CD14-positive monocyte (primary cell): Measurements from ENCODE around the gene DES. TPM values are rescaled to one million over a fixed set of nuclear protein-coding genes. Genes with fewer than 3 reads are reported as not detected.
A peak's percentile ranks its signal among the peaks of the same experiment; 100 is the strongest.

Source experiments
- DNase-seq, 3 donors: peaks; one replicate each; pipeline ENCODE4 v3.0.0-alpha.2; 2011 to 2022
- H2AFZ ChIP-seq: 2 replicates; pipeline ENCODE4 v1.6.0; 2012; ENCODE audit warnings: mild to moderate bottlenecking, low read depth, low read length, inconsistent platforms; ENCODE audit not compliant: insufficient read depth, poor library complexity, severe bottlenecking
- H3K27ac ChIP-seq, 2 donors: 1 replicate in 1 of 2; 2 replicates in 1 of 2; pipeline ENCODE4 v1.5.1; 2012 to 2013; ENCODE audit warnings: low read length in 2 of 2, control low read depth in 1 of 2, inconsistent platforms in 1 of 2, low read depth in 1 of 2, mild to moderate bottlenecking in 1 of 2
- H3K27me3 ChIP-seq, 2 donors: one replicate each; pipeline versions ENCODE4 v1.6.0 to v1.6.1; 2011 to 2013; ENCODE audit warnings: low read length in 2 of 2; ENCODE audit not compliant: control insufficient read depth in 2 of 2, insufficient read depth in 2 of 2
- H3K36me3 ChIP-seq, 2 donors: replicated peaks in 1 of 2; 1 replicate in 1 of 2; 2 replicates in 1 of 2; pipeline versions ENCODE4 v1.5.1 to v1.6.1; 2012 to 2013; ENCODE audit warnings: low read length in 2 of 2, control low read depth in 1 of 2, inconsistent platforms in 1 of 2, mild to moderate bottlenecking in 1 of 2; ENCODE audit not compliant: insufficient read depth in 2 of 2, control insufficient read depth in 1 of 2
- H3K4me1 ChIP-seq, 2 donors: 1 replicate in 1 of 2; 2 replicates in 1 of 2; pipeline versions ENCODE4 v1.5.1 to v1.6.1; 2012 to 2013; ENCODE audit warnings: low read length in 2 of 2, control low read depth in 1 of 2, inconsistent platforms in 1 of 2, mild to moderate bottlenecking in 1 of 2, moderate library complexity in 1 of 2; ENCODE audit not compliant: insufficient read depth in 2 of 2, control insufficient read depth in 1 of 2
- H3K4me2 ChIP-seq: replicated peaks from 2 replicates; pipeline ENCODE3; 2012; ENCODE audit warnings: low read length, moderate library complexity, mild to moderate bottlenecking; ENCODE audit not compliant: poor library complexity, severe bottlenecking; ENCODE audit errors: extremely low read depth
- H3K4me3 ChIP-seq, 3 experiments: fragments of 200-600 bp in 1 of 3; sonication (generic) in 1 of 3; replicated peaks in 1 of 3; 1 replicate in 2 of 3; 2 replicates in 1 of 3; pipeline ENCODE4 v1.5.1; 2011 to 2013; ENCODE audit warnings: low read length in 3 of 3, mild to moderate bottlenecking in 3 of 3, control low read depth in 2 of 3, low read depth in 2 of 3, inconsistent platforms in 1 of 3, moderate library complexity in 1 of 3
- H3K79me2 ChIP-seq: 2 replicates; pipeline ENCODE4 v1.6.0; 2012; ENCODE audit warnings: mild to moderate bottlenecking, control low read depth, inconsistent platforms, low read length, moderate library complexity; ENCODE audit not compliant: insufficient read depth
- H3K9ac ChIP-seq: 2 replicates; pipeline ENCODE4 v1.6.0; 2017; ENCODE audit warnings: low read length, mild to moderate bottlenecking; ENCODE audit not compliant: insufficient read depth, poor library complexity, severe bottlenecking
- H3K9me3 ChIP-seq, 2 donors: replicated peaks in 1 of 2; 1 replicate in 1 of 2; 2 replicates in 1 of 2; pipeline versions ENCODE4 v1.5.1 to v1.6.1; 2012 to 2013; ENCODE audit warnings: low read length in 2 of 2, control low read depth in 1 of 2; ENCODE audit not compliant: control insufficient read depth in 1 of 2, insufficient read depth in 1 of 2
- H4K20me1 ChIP-seq: 2 replicates; pipeline ENCODE4 v1.6.0; 2012; ENCODE audit warnings: mild to moderate bottlenecking, low read length, control low read depth, moderate library complexity; ENCODE audit not compliant: insufficient read depth
- H3K27ac Mint-ChIP-seq, 7 donors: one replicate each; pipeline ENCODE4 v1.8.0; 2020; ENCODE audit warnings: mild to moderate bottlenecking in 7 of 7, mixed read lengths in 7 of 7, moderate library complexity in 6 of 7, inconsistent platforms in 2 of 7
- H3K27me3 Mint-ChIP-seq, 3 donors: one replicate each; pipeline ENCODE4 v1.8.0; 2021 to 2022; ENCODE audit warnings: low read depth in 3 of 3, mild to moderate bottlenecking in 3 of 3, mixed read lengths in 3 of 3, moderate library complexity in 3 of 3, inconsistent platforms in 1 of 3
- H3K36me3 Mint-ChIP-seq, 2 donors: one replicate each; pipeline ENCODE4 v1.8.0; 2020; ENCODE audit warnings: mixed read lengths in 2 of 2, inconsistent platforms in 1 of 2, mild to moderate bottlenecking in 1 of 2
- H3K4me1 Mint-ChIP-seq: one replicate; pipeline ENCODE4 v1.8.0; 2020; ENCODE audit warnings: mild to moderate bottlenecking, mixed read lengths
- H3K4me3 Mint-ChIP-seq, 2 donors: one replicate each; pipeline ENCODE4 v1.8.0; 2020; ENCODE audit warnings: mild to moderate bottlenecking in 2 of 2, mixed read lengths in 2 of 2, moderate library complexity in 1 of 2
- H3K9me3 Mint-ChIP-seq, 7 donors: one replicate each; pipeline ENCODE4 v1.8.0; 2020 to 2022; ENCODE audit warnings: mixed read lengths in 7 of 7, mild to moderate bottlenecking in 6 of 7, moderate library complexity in 6 of 7, inconsistent platforms in 2 of 7
- CTCF ChIP-seq: fragments of 200-600 bp; IDR thresholded peaks from one replicate; pipeline ENCODE4 v1.8.0; 2022; ENCODE audit warnings: antibody characterized with exemption, mild to moderate bottlenecking
- WGBS: methylation state at CpG from one replicate; pipeline ENCODE4 v1.1.5; 2013; ENCODE audit warnings: missing lambda C conversion rate; ENCODE audit not compliant: insufficient coverage; 5-methylcytosine and 5-hydroxymethylcytosine counted together
- intact Hi-C, 2 donors: fragments of 100-400 bp; cut with micrococcal nuclease; formaldehyde crosslinking; loops; one replicate each; pipeline versions ENCODE4 v1.15.0 to v1.15.1; 2023
- polyA plus RNA-seq, 3 donors: library from polyadenylated mRNA; depleted of rRNA in 1 of 3; unstranded in 2 of 3; stranded (reverse) in 1 of 3; fragments of 300-500 nt in 2 of 3; fragments of >200 nt in 1 of 3; fragmentation: Illumina TruSeq in 2 of 3; gene quantifications; 1 replicate in 2 of 3; 2 replicates in 1 of 3; pipeline ENCODE4 v1.2.3, GENCODE V29; 2012 to 2021

The DES gene
- polyA plus RNA-seq, 3 donors = 2.4 to 4.0 (median 2.4) TPM

DNA sequence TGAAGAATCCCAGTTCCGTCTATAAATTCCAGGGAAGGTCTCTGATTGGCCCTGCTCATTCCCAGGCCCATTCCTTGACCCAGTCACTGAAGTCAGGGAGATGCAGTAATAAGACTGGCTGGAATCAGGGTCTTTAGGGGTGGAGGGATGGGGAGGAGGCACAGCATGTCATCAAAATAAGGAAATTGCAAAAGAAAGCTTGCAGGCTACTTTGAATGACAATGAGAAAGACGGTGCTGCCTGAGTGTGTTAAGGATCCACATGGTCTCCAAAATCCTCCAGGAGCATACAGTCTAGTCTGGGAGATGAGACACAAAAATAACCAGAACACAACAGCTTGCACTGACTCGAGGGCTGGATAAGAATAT, 2.0 kb upstream of the DES start:
- Histone ChIP-seq H3K9ac (no peak overlapping the region), H3K27ac (no peak overlapping the region), H3K36me3 (no peaks in the 10 kb centered on the region), H4K20me1 (no peaks in the 10 kb centered on the region), H3K9me3 (peaks cover 6 to 11% of the 10 kb centered on the region in 2 donors), H3K79me2 (no peaks in the 10 kb centered on the region), H3K4me3 (no peak overlapping the region), H2AFZ (no peak overlapping the region), H3K4me1 (peaks cover 21 to 36% of the 10 kb centered on the region in 2 donors), H3K4me2 (no peak overlapping the region), H3K27me3 (peaks cover 11 to 48% of the 10 kb centered on the region in 2 donors)
- peaks cover 27% of the 10 kb centered on the region for H3K4me1 Mint-ChIP-seq
- no peak for TF ChIP-seq CTCF
- peaks cover 46 to 66% (median 59%) of the 10 kb centered on the region in 3 donors for H3K27me3 Mint-ChIP-seq
- H3K27ac Mint-ChIP-seq = peak overlapping the region in 2 of 7 donors; percentile 14 to 73
- H3K36me3 Mint-ChIP-seq = no peaks in the 10 kb centered on the region
- intact Hi-C loops = no loop called here
- WGBS = 0% methylated on average over 1 of the region's 3 CpGs
- peaks cover 0 to 22% (median 18%) of the 10 kb centered on the region in 7 donors for H3K9me3 Mint-ChIP-seq
- H3K4me3 Mint-ChIP-seq = peak overlapping the region in 1 of 2 donors; percentile 69
- DNase-seq = no peak

- TF ChIP-seq CTCF = no peak
- Mint-ChIP-seq H3K27me3 (peaks cover 48 to 62% (median 55%) of the 10 kb centered on the region in 3 donors), H3K36me3 (no peaks in the 10 kb centered on the region), H3K9me3 (peaks cover 0 to 19% (median 13%) of the 10 kb centered on the region in 7 donors), H3K27ac (no peak overlapping the region), H3K4me3 (peak overlapping the region in 1 of 2 donors; percentile 48), H3K4me1 (peaks cover 27% of the 10 kb centered on the region)
- H2AFZ ChIP-seq = no peak overlapping the region
- WGBS = 100% methylated on average over 2 of the region's 4 CpGs
- no peak overlapping the region for H3K4me3 ChIP-seq
- H3K9ac ChIP-seq = no peak overlapping the region
- no peaks in the 10 kb centered on the region for H4K20me1 ChIP-seq
- no peak overlapping the region for H3K4me2 ChIP-seq
- H3K79me2 ChIP-seq = no peaks in the 10 kb centered on the region
- DNase-seq = no peak
- peaks cover 21 to 36% of the 10 kb centered on the region in 2 donors for H3K4me1 ChIP-seq
- H3K27me3 ChIP-seq = peaks cover 11 to 48% of the 10 kb centered on the region in 2 donors
- H3K36me3 ChIP-seq = no peaks in the 10 kb centered on the region
- no peak overlapping the region for H3K27ac ChIP-seq
- H3K9me3 ChIP-seq = peaks cover 5 to 6% of the 10 kb centered on the region in 2 donors
- intact Hi-C loops = no loop called here
Measured at GRCh38 chr2:219416938-219417337, 1.2 kb upstream of the DES start.
